SU-DHL-6 (cell line): ENCODE results near the gene BTN3A1.

Experiments
- H2AFZ ChIP-seq: fragments of 200-600 bp; sonication (generic); 2 replicates; pipeline ENCODE4 v1.6.1; 2014; ENCODE audit warnings: low read depth, mild to moderate bottlenecking, moderate library complexity, mixed read lengths, antibody characterized with exemption, low read length; ENCODE audit not compliant: severe bottlenecking
- H3F3A ChIP-seq: fragments of 200-600 bp; shearing (Covaris generic); 2 replicates; pipeline ENCODE4 v1.6.0; 2016; ENCODE audit warnings: antibody characterized with exemption, mild to moderate bottlenecking; ENCODE audit not compliant: insufficient read depth
- H3K27ac ChIP-seq: fragments of 200-600 bp; sonication (generic); 2 replicates; pipeline ENCODE4 v1.5.1; 2016; ENCODE audit warnings: low read depth, mild to moderate bottlenecking, low read length, moderate library complexity, mixed read lengths
- H3K27me3 ChIP-seq: fragments of 200-600 bp; sonication (generic), shearing (Covaris generic); 2 replicates; pipeline ENCODE4 v1.6.0; 2014; ENCODE audit warnings: mild to moderate bottlenecking, low read length
- H3K36me3 ChIP-seq: fragments of 200-600 bp; sonication (generic); 2 replicates; pipeline ENCODE4 v1.6.1; 2014; ENCODE audit warnings: mild to moderate bottlenecking, low read length, mixed read lengths
- H3K4me2 ChIP-seq: fragments of 300-600, 200-600 bp; shearing (Covaris generic), sonication (generic); 2 replicates; pipeline ENCODE4 v1.6.0; 2014; ENCODE audit warnings: low read length, low read depth, mild to moderate bottlenecking; ENCODE audit not compliant: poor library complexity, severe bottlenecking
- H3K4me3 ChIP-seq: fragments of 200-600 bp; sonication (generic); 2 replicates; pipeline ENCODE4 v1.5.1; 2014; ENCODE audit warnings: antibody characterized with exemption, low read length, mild to moderate bottlenecking, mixed read lengths; ENCODE audit not compliant: insufficient read depth, poor library complexity, severe bottlenecking
- H3K79me2 ChIP-seq: fragments of 200-600 bp; sonication (generic); 2 replicates; pipeline ENCODE4 v1.6.1; 2014; ENCODE audit warnings: mild to moderate bottlenecking, low read length, moderate library complexity; ENCODE audit not compliant: insufficient read depth
- H3K9ac ChIP-seq: fragments of 200-600 bp; sonication (generic); 2 replicates; pipeline ENCODE4 v1.7.0; 2014; ENCODE audit warnings: mild to moderate bottlenecking, low read length
- H3K9me2 ChIP-seq: fragments of 200-600 bp; sonication (generic); replicated peaks from 2 replicates; pipeline ENCODE4 v1.6.1; 2014; ENCODE audit warnings: low read length; ENCODE audit not compliant: insufficient read depth
- H3K9me3 ChIP-seq: fragments of 200-600 bp; sonication (generic); 2 replicates; pipeline ENCODE4 v1.6.1; 2014; ENCODE audit warnings: low read length, mixed read lengths; ENCODE audit not compliant: insufficient read depth
- H4K20me1 ChIP-seq: fragments of 200-600 bp; sonication (generic); 2 replicates; pipeline ENCODE4 v1.6.1; 2014; ENCODE audit warnings: low read depth, mild to moderate bottlenecking, antibody characterized with exemption, low read length, moderate library complexity, mixed read lengths
- CTCF ChIP-seq: fragments of 200-600 bp; sonication (generic); IDR thresholded peaks from one replicate; pipeline ENCODE4 v1.5.1; 2017; ENCODE audit warnings: antibody characterized with exemption, mild to moderate bottlenecking, low read length, moderate library complexity; ENCODE audit not compliant: insufficient read depth, poor library complexity, severe bottlenecking
- EZH2phosphoT487 ChIP-seq: fragments of 200-600 bp; sonication (generic), shearing (Covaris generic); conservative IDR thresholded peaks from 2 replicates; pipeline ENCODE4 v1.6.1; 2018; ENCODE audit warnings: mild to moderate bottlenecking, antibody characterized with exemption, low read length, moderate library complexity, mixed read lengths

BTN3A1 gene

GRCh38 chr6:26401987-26402658, at the start of gene BTN3A1:
Gene BTN3A1, plus strand, starts transcription at chr6:26402275. Its CDS starts 3,289 bp downstream, at chr6:26405564.
- Histone ChIP-seq H3K27ac (no peak within 1 kb of the TSS), H3K79me2 (no peaks in the 10 kb centered on the region), H3K4me3 (peak within 1 kb of the TSS; percentile 72), H2AFZ (peak within 1 kb of the TSS; percentile 96), H3K9me3 (no peaks in the 10 kb centered on the region), H3K9ac (peak within 1 kb of the TSS; percentile 55), H3K4me2 (peak within 1 kb of the TSS; percentile 74), H3K9me2 (no peaks in the 10 kb centered on the region), H3K36me3 (no peaks in the 10 kb centered on the region), H3F3A (no peaks in the 10 kb centered on the region), H4K20me1 (no peaks in the 10 kb centered on the region), H3K27me3 (no peaks in the 10 kb centered on the region)
- TF ChIP-seq EZH2phosphoT487 (no peak), CTCF (no peak)

- Histone ChIP-seq H2AFZ (no peak overlapping the region), H4K20me1 (no peaks in the 10 kb centered on the region), H3K27me3 (no peaks in the 10 kb centered on the region)
Measured at GRCh38 chr6:26352315-26352714, 49.8 kb upstream of the BTN3A1 start.

GRCh38 chr6:26354162-26354561, 47.9 kb upstream of the BTN3A1 start:
- no peaks in the 10 kb centered on the region for H3F3A ChIP-seq
- H3K27me3 ChIP-seq = no peaks in the 10 kb centered on the region
- no peaks in the 10 kb centered on the region for H3K36me3 ChIP-seq
- H3K27ac ChIP-seq = no peak overlapping the region
- no peak overlapping the region for H3K9ac ChIP-seq
- no peak overlapping the region for H3K4me2 ChIP-seq
- H3K9me2 ChIP-seq = no peaks in the 10 kb centered on the region
- H3K4me3 ChIP-seq = no peak overlapping the region
- no peaks in the 10 kb centered on the region for H4K20me1 ChIP-seq
- no peak overlapping the region for H2AFZ ChIP-seq
- H3K9me3 ChIP-seq = no peaks in the 10 kb centered on the region
- no peaks in the 10 kb centered on the region for H3K79me2 ChIP-seq
- TF ChIP-seq CTCF (no peak), EZH2phosphoT487 (no peak)

More at GRCh38 chr6:26352315-26352714, 49.8 kb upstream of the BTN3A1 start:
- Histone ChIP-seq H3K27ac (no peak overlapping the region), H3K9me2 (no peaks in the 10 kb centered on the region), H3K4me2 (no peak overlapping the region), H3F3A (no peaks in the 10 kb centered on the region), H3K4me3 (no peak overlapping the region), H3K36me3 (no peaks in the 10 kb centered on the region), H3K9ac (no peak overlapping the region), H3K79me2 (no peaks in the 10 kb centered on the region), H3K9me3 (no peaks in the 10 kb centered on the region)
- TF ChIP-seq CTCF (no peak), EZH2phosphoT487 (no peak)
